GM12864 (cell line): ENCODE measurements around the gene NKD2.
"Not testable (repeated sequence)": the region's sequence is repeated elsewhere in the genome, so short reads cannot be mapped to it uniquely, and the experiment has no call there.

Experiments
- DNase-seq: peaks from one replicate; pipeline ENCODE4 v3.0.0-alpha.2; 2011; ENCODE audit warnings: low read depth
- H3K4me3 ChIP-seq: 2 replicates; pipeline ENCODE4 v1.5.1; 2011; ENCODE audit warnings: mild to moderate bottlenecking, low read depth, low read length, control low read depth
- TF ChIP-seq, protein P1 (sequence below): IDR thresholded peaks from 2 replicates; pipeline ENCODE4 v1.5.1; 2011; ENCODE audit warnings: low read depth, mild to moderate bottlenecking, moderate library complexity, low read length, control low read depth, inconsistent platforms; ENCODE audit errors: missing control alignments

NKD2 gene

GRCh38 chr5:966345-966710 is 42.3 kb upstream of the NKD2 start:
- TF ChIP-seq, protein P1, sequence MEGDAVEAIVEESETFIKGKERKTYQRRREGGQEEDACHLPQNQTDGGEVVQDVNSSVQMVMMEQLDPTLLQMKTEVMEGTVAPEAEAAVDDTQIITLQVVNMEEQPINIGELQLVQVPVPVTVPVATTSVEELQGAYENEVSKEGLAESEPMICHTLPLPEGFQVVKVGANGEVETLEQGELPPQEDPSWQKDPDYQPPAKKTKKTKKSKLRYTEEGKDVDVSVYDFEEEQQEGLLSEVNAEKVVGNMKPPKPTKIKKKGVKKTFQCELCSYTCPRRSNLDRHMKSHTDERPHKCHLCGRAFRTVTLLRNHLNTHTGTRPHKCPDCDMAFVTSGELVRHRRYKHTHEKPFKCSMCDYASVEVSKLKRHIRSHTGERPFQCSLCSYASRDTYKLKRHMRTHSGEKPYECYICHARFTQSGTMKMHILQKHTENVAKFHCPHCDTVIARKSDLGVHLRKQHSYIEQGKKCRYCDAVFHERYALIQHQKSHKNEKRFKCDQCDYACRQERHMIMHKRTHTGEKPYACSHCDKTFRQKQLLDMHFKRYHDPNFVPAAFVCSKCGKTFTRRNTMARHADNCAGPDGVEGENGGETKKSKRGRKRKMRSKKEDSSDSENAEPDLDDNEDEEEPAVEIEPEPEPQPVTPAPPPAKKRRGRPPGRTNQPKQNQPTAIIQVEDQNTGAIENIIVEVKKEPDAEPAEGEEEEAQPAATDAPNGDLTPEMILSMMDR = no peak
- DNase-seq = no peak
- no peak overlapping the region for H3K4me3 ChIP-seq

DNA sequence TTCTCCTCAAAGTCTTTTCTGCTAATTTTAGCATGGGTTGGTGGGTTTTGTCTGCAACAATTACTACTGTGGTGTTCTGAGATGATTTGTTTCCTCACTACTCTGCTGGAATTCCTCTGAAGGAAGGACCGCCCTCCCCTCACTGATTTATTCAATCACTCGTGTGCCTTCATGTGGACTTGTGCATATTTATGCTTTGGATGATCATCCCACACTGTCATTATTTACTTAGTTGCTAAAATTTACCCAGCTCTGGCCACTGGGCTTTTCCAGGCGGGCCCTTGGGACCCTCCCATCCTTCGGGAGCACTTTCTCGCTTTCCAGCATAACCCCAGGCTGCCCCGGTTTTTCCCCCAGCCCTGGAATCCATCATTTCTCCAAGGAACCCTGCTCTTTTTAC is 41.7 kb upstream of the NKD2 start:
- H3K4me3 ChIP-seq = no peak overlapping the region
- TF ChIP-seq, protein P1 = no peak
- DNase-seq = no peak

DNA sequence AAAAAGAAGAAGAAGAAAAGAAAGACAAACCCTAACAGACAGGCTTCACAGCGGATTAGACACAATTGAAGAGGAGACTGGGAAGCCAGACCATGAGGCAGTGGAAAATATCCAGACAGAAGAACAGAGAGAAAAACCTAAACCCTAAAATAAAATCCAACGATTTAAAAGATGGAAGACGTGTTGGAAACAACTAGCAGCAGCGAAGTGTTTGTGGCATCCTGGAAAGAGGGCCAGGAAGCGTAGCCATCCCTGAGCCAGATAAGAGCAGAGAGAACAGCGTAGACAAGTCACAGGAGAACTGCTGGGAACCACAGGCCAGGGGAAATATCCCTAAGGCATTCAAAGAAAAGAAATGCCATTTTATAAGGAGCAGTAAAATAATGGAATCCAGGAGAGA is 39.7 kb upstream of the NKD2 start:
- no peak for DNase-seq
- TF ChIP-seq, protein P1 = no peak
- no peak overlapping the region for H3K4me3 ChIP-seq

- DNase-seq = no peak
- no peak overlapping the region for H3K4me3 ChIP-seq
- TF ChIP-seq, protein P1 = no peak
These were observed 39.2 kb upstream of the NKD2 start for GRCh38 chr5:969408-969839.

GRCh38 chr5:972575-972974 is 36.0 kb upstream of the NKD2 start:
- not testable (repeated sequence) for H3K4me3 ChIP-seq, DNase-seq

DNA sequence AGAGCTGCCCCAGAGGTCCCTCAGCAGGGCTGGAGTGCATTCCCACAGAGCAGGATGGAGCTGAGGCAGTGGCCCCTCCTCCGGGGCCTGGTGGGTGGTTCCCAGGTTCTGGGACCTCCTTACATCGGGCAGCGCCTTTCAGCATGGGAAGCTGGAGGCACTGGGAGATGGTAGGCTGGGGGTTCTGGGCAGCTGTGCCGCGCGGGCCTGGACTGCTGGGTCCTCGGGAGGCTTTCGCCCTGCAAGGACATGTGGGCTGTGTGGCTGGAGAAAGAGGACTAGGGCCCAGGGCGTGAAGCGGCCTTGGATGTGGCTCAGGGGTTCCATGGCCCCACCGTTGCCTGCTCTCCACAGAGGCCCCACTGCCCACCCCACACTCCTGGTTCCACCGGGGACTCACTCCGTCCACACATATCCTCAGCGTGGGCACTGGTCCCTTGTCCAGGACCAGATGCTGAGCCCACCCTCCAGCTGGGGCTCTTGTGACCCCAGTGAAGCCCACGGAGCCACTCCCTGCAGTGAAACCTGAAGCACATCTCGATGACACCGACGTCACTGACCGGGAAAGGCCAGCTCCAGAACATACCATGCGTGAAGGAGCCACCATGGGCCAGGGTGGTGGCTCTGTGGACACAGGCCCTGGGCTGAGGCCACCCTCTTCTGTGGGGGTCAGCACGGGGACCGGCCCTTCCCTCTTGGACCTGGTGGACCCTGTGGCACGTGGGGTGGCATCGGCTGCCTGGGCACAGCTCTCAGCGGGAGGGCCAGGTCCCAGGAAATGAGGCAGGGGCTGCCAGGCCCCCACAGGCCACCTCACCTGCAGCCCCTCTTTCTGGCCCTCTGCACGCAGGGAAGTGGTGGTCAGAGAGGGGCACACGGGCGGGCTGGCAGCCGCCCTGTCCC is 31.5 kb upstream of the NKD2 start:
- TF ChIP-seq, protein P1 = no peak
- DNase-seq = no peak
- H3K4me3 ChIP-seq = no peak overlapping the region

- DNase-seq = no peak
- TF ChIP-seq, protein P1 = no peak
- no peak overlapping the region for H3K4me3 ChIP-seq
These were observed 30.5 kb upstream of the NKD2 start for GRCh38 chr5:978054-978453.
